ENCODE data around the gene TUB.
A peak's percentile ranks its signal among the peaks of the same experiment; 100 is the strongest.

TUB gene

GRCh38 chr11:8080674-8081590 is at the start of gene TUB:
Gene TUB (plus strand): TSS chr11:8081211. CDS start chr11:8081511, 300 bp downstream.
- H3K27ac Mint-ChIP-seq, result no peak within 1 kb of the TSS
- no peaks in the 10 kb centered on the region for H3K4me1 Mint-ChIP-seq
- H3K4me3 Mint-ChIP-seq, result peak within 1 kb of the TSS; percentile 67
- H3K27me3 Mint-ChIP-seq, result peaks cover 38% of the 10 kb centered on the region
- no peaks in the 10 kb centered on the region for H3K9me3 Mint-ChIP-seq
- no peaks in the 10 kb centered on the region for H3K36me3 Mint-ChIP-seq

- H3K4me1 Mint-ChIP-seq, result peaks cover 7% of the 10 kb centered on the region
- H3K36me3 Mint-ChIP-seq, result no peaks in the 10 kb centered on the region
- H3K4me3 Mint-ChIP-seq, result no peak overlapping the region
- H3K27ac Mint-ChIP-seq, result no peak overlapping the region
- peaks cover 20% of the 10 kb centered on the region for H3K27me3 Mint-ChIP-seq
- no peaks in the 10 kb centered on the region for H3K9me3 Mint-ChIP-seq
Measured at GRCh38 chr11:8031248-8032115, 49.5 kb upstream of the TUB start.

- peaks cover 7% of the 10 kb centered on the region for H3K4me1 Mint-ChIP-seq
- H3K4me3 Mint-ChIP-seq, result no peak overlapping the region
- no peaks in the 10 kb centered on the region for H3K36me3 Mint-ChIP-seq
- H3K9me3 Mint-ChIP-seq, result no peaks in the 10 kb centered on the region
- peaks cover 22% of the 10 kb centered on the region for H3K27me3 Mint-ChIP-seq
- no peak overlapping the region for H3K27ac Mint-ChIP-seq
Measured at GRCh38 chr11:8032122-8032521, 48.9 kb upstream of the TUB start.

- no peak overlapping the region for H3K27ac Mint-ChIP-seq
- no peak overlapping the region for H3K4me3 Mint-ChIP-seq
- H3K36me3 Mint-ChIP-seq, result no peaks in the 10 kb centered on the region
- no peaks in the 10 kb centered on the region for H3K9me3 Mint-ChIP-seq
- H3K4me1 Mint-ChIP-seq, result peaks cover 7% of the 10 kb centered on the region
- H3K27me3 Mint-ChIP-seq, result peaks cover 23% of the 10 kb centered on the region
Measured at GRCh38 chr11:8032576-8033304, 48.3 kb upstream of the TUB start.

GRCh38 chr11:8033305-8034105 is 47.5 kb upstream of the TUB start:
- peaks cover 7% of the 10 kb centered on the region for H3K4me1 Mint-ChIP-seq
- peaks cover 26% of the 10 kb centered on the region for H3K27me3 Mint-ChIP-seq
- H3K27ac Mint-ChIP-seq, result no peak overlapping the region
- H3K4me3 Mint-ChIP-seq, result no peak overlapping the region
- no peaks in the 10 kb centered on the region for H3K9me3 Mint-ChIP-seq
- H3K36me3 Mint-ChIP-seq, result no peaks in the 10 kb centered on the region

- H3K9me3 Mint-ChIP-seq, result no peaks in the 10 kb centered on the region
- H3K27me3 Mint-ChIP-seq, result peaks cover 26% of the 10 kb centered on the region
- H3K36me3 Mint-ChIP-seq, result no peaks in the 10 kb centered on the region
- no peak overlapping the region for H3K27ac Mint-ChIP-seq
- H3K4me1 Mint-ChIP-seq, result peaks cover 7% of the 10 kb centered on the region
- no peak overlapping the region for H3K4me3 Mint-ChIP-seq
Measured at GRCh38 chr11:8034106-8034585, 46.9 kb upstream of the TUB start.

- Mint-ChIP-seq H3K9me3 (no peaks in the 10 kb centered on the region), H3K4me3 (no peak overlapping the region), H3K27me3 (peaks cover 24% of the 10 kb centered on the region), H3K36me3 (no peaks in the 10 kb centered on the region), H3K27ac (no peak overlapping the region), H3K4me1 (peaks cover 7% of the 10 kb centered on the region)
Measured at GRCh38 chr11:8034604-8035190, 46.3 kb upstream of the TUB start.

GRCh38 chr11:8035200-8035855 is 45.7 kb upstream of the TUB start:
- no peaks in the 10 kb centered on the region for H3K9me3 Mint-ChIP-seq
- peaks cover 18% of the 10 kb centered on the region for H3K27me3 Mint-ChIP-seq
- peaks cover 7% of the 10 kb centered on the region for H3K4me1 Mint-ChIP-seq
- H3K27ac Mint-ChIP-seq, result no peak overlapping the region
- H3K36me3 Mint-ChIP-seq, result no peaks in the 10 kb centered on the region
- no peak overlapping the region for H3K4me3 Mint-ChIP-seq

GRCh38 chr11:8036002-8036802 is 44.8 kb upstream of the TUB start:
- H3K36me3 Mint-ChIP-seq, result no peaks in the 10 kb centered on the region
- no peak overlapping the region for H3K27ac Mint-ChIP-seq
- no peak overlapping the region for H3K4me3 Mint-ChIP-seq
- H3K9me3 Mint-ChIP-seq, result no peaks in the 10 kb centered on the region
- H3K27me3 Mint-ChIP-seq, result peaks cover 14% of the 10 kb centered on the region
- H3K4me1 Mint-ChIP-seq, result peaks cover 7% of the 10 kb centered on the region

GRCh38 chr11:8036986-8037385 is 44.0 kb upstream of the TUB start:
- H3K4me3 Mint-ChIP-seq, result no peak overlapping the region
- H3K36me3 Mint-ChIP-seq, result no peaks in the 10 kb centered on the region
- H3K27ac Mint-ChIP-seq, result no peak overlapping the region
- peaks cover 14% of the 10 kb centered on the region for H3K27me3 Mint-ChIP-seq
- H3K9me3 Mint-ChIP-seq, result no peaks in the 10 kb centered on the region
- peaks cover 7% of the 10 kb centered on the region for H3K4me1 Mint-ChIP-seq

GRCh38 chr11:8038393-8038792 is 42.6 kb upstream of the TUB start:
- no peaks in the 10 kb centered on the region for H3K36me3 Mint-ChIP-seq
- no peak overlapping the region for H3K4me3 Mint-ChIP-seq
- no peak overlapping the region for H3K27ac Mint-ChIP-seq
- H3K4me1 Mint-ChIP-seq, result peaks cover 3% of the 10 kb centered on the region
- H3K9me3 Mint-ChIP-seq, result no peaks in the 10 kb centered on the region
- H3K27me3 Mint-ChIP-seq, result peaks cover 10% of the 10 kb centered on the region

GRCh38 chr11:8038811-8039529 is 42.0 kb upstream of the TUB start:
- H3K27me3 Mint-ChIP-seq, result peaks cover 9% of the 10 kb centered on the region
- H3K9me3 Mint-ChIP-seq, result no peaks in the 10 kb centered on the region
- no peak overlapping the region for H3K27ac Mint-ChIP-seq
- H3K4me3 Mint-ChIP-seq, result no peak overlapping the region
- H3K36me3 Mint-ChIP-seq, result no peaks in the 10 kb centered on the region
- H3K4me1 Mint-ChIP-seq, result no peaks in the 10 kb centered on the region
